Stimulated activated CD8-positive, alpha-beta memory T cell treated with anti-CD3 and anti-CD28 coated beads, Interleukin-15, amount 100 ng/mL, for 1 hour (primary cell): Measurements from ENCODE around the gene GABRG3.

Experiments used
- DNase-seq: peaks from one replicate; pipeline ENCODE4 v3.0.0-alpha.2; 2020; ENCODE audit warnings: low read depth

The GABRG3 gene

GRCh38 chr15:27422997-27423396 lies 452.0 kb downstream of the GABRG3 start:
- no peak for DNase-seq

GRCh38 chr15:27426805-27427204 lies 455.8 kb downstream of the GABRG3 start:
- DNase-seq: no peak

DNA sequence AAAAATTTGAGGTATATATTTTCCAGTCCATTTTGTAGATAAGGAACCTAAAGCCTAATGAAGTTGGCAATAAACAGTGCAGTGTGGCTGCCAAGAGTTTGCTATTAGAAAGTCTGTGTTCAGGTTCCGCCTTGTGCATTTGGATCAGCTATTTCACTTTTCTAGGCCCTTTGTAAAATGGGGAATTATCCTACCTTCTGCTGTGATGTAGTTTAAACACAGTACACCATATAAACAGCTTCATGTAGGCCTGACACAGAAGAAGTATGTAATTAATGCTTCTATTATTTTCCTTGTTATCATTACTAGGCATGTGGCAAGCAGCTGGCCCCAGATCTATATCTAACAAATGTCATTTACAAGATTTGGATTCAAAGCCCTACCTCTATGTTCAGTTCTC lies 456.3 kb downstream of the GABRG3 start:
- DNase-seq: no peak

- DNase-seq: no peak
Measured at GRCh38 chr15:27428151-27428550, 457.2 kb downstream of the GABRG3 start.

DNA sequence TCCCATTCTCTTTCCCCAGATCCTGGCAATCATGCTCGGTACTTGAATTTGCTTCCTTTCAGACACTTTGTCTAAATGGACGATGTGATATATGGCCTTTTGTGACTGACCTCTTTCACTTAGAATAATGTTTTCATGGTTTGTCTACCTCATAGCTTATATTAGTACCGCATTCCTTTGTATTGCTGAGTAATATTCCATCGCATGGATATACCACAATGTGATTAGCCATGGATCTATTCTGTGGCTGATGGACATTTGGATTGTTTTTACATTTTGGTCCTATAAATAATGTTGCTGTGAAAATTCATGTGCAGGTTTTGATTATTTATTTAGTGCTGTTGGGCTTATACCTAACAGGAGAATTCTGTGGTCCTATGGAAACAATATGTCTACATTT lies 458.6 kb downstream of the GABRG3 start:
- no peak for DNase-seq

GRCh38 chr15:27433604-27434003 lies 462.6 kb downstream of the GABRG3 start:
- DNase-seq: no peak

- DNase-seq: no peak
Measured at GRCh38 chr15:27438403-27439375, 467.7 kb downstream of the GABRG3 start.

GRCh38 chr15:27441120-27441519 lies 470.1 kb downstream of the GABRG3 start:
- no peak for DNase-seq

DNA sequence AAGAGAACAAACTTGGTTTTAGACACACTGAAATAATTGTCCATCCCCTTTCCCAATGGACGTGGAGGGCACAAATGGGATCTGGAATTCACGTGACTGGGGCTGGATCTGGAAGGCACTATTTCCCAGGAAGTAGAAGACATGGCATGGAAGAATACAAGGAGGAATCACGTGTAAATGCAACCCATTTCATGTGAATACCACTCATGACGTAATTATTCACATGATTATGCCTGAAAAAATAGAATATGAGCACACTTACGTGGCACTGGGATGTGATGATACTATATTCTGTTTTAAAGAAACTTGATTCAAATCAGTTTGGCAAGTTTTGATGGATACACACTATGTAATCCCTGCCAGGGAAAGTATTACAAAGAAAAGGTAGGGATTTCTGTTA lies 477.3 kb downstream of the GABRG3 start:
- DNase-seq: no peak

GRCh38 chr15:27448986-27449385 lies 478.0 kb downstream of the GABRG3 start:
- DNase-seq: no peak

DNA sequence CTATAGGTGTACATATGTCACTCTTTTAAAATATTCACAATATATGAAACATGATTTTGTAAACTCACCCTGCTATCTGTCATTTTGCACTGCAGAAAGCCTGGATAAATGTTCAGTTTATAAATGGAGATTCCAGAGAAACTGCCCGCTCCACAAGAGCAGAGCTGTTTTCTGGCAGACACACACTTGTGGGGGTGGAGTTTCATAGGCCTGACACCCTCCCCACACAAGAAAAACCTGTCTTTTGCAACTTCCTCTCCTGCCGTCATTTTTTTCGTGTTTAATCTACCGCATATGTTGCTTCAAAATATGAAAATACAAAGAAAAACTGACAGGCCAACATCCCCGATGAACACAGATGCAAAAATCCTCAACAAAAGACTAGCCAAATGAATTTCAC lies 479.0 kb downstream of the GABRG3 start:
- no peak for DNase-seq

- DNase-seq: no peak
Measured at GRCh38 chr15:27454281-27455075, 483.5 kb downstream of the GABRG3 start.

DNA sequence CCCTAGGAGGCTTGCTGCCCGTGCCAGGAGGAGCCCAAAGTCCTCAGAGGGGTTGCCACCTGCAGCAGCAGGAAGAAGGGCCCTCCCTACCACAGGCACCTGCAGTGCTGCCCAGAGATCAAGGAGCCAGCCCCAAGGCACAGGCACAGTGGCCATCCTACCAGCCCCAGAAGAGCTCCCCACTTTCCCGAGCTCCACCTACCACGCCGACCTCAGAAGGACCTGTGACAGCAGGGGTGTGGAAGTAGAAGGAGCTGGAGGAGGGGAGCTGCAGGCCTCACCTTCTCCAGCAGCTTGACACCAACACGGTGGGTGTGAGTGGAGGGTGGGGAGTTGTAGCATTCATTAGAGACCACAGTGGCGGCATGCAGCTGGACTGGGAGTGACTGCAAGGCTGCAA lies 485.8 kb downstream of the GABRG3 start:
- DNase-seq: no peak

- DNase-seq: no peak
Measured at GRCh38 chr15:27457766-27458165, 486.8 kb downstream of the GABRG3 start.

- no peak for DNase-seq
Measured at GRCh38 chr15:27458345-27459084, 487.5 kb downstream of the GABRG3 start.

DNA sequence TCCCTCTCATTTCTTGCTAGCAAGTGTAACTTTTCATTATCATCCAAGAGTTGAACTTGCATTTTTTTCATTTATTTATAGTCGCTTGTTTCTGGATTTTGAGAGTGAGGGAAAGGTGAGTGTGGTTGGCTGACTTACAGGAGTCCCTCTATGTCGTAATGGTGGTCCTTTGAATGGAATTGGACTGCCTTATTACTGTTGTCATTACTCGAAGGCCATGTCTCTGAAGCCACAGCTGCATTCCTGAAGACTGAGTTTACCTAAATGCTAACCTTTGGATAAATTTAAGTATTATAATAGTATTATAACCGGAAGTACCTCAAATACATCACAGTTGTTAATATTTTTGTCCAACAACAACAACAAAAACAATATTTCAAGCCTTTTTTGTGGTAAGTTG lies 488.9 kb downstream of the GABRG3 start:
- no peak for DNase-seq

GRCh38 chr15:27461181-27461580 lies 490.2 kb downstream of the GABRG3 start:
- no peak for DNase-seq

DNA sequence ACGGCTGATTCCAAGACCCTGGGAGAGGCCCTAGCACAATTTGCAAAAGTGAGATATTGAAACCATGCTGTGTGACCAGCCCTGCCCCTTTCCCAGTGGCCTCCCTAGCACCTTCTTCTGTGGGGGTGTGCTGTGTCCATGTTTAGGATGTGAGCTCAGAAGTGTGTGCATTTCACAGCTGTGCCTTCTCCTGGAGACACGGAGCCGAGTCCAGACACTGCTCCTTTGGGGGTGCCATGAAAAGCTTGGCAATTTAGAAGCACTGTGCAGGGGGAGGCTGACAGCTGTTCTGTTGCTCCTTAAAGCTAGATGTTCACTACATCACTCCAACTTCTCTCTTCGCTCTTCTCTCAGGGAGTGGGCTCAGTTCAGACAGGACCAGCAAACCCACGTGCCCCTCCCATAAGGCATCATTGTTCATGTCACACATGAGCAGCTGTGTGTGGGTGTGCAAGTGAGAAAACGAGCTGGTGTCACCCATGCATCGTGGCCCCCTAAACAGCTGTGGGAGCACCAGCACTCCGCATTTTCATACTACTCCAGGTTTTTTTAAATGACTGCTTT lies 492.6 kb downstream of the GABRG3 start:
- no peak for DNase-seq

GRCh38 chr15:27464941-27465612 lies 494.1 kb downstream of the GABRG3 start:
- no peak for DNase-seq

DNA sequence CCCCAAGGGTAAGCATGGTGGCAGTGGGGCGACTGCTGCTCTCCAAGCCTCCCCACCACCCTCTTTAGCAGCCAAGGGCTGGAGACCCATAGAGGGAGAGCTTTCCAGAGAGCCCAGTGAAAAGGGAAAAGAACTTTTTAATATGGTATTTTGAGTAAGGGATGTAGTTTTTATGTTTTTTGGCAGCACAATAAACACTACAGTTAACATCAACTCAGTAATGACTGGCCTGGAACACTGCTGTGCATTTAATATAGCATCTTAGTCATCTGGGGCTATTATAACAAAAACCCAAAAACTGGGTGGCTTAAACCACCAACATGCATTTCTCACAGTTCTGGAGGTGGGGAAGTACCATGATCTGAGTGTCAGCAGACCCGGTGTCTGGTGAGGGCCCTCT lies 495.8 kb downstream of the GABRG3 start:
- DNase-seq: no peak

GRCh38 chr15:27468151-27468591 lies 497.2 kb downstream of the GABRG3 start:
- DNase-seq: no peak
